Aorta (tissue), 5 donors: ENCODE data around the gene ZNF438. TPM values are rescaled to one million over a fixed set of nuclear protein-coding genes. Genes with fewer than 3 reads are reported as not detected.

Source experiments
- ATAC-seq: fragments of 200-7000 bp; cut with Tn5 transposase; one replicate; pipeline ENCODE4 v1.9.1; 2022; ENCODE audit warnings: moderate library complexity; ENCODE audit not compliant: low FRiP score
- DNase-seq, 2 donors: peaks; one replicate each; pipeline ENCODE4 v3.0.0-alpha.2; 2020
- H3K27ac ChIP-seq, 2 donors: one replicate each; pipeline ENCODE4 v1.5.1; 2013; ENCODE audit warnings: low read length in 2 of 2, mild to moderate bottlenecking in 2 of 2, moderate library complexity in 2 of 2, control low read depth in 1 of 2, inconsistent platforms in 1 of 2, low read depth in 1 of 2
- H3K27me3 ChIP-seq, 2 donors: one replicate each; pipeline ENCODE4 v1.6.1; 2013; ENCODE audit warnings: control low read depth in 1 of 2, low read length in 1 of 2, mild to moderate bottlenecking in 1 of 2, moderate library complexity in 1 of 2; ENCODE audit not compliant: insufficient read depth in 2 of 2, control insufficient read depth in 1 of 2
- H3K36me3 ChIP-seq, 2 donors: one replicate each; pipeline ENCODE4 v1.6.1; 2013; ENCODE audit warnings: control low read depth in 1 of 2, low read length in 1 of 2, mild to moderate bottlenecking in 1 of 2; ENCODE audit not compliant: insufficient read depth in 2 of 2, control insufficient read depth in 1 of 2
- H3K4me1 ChIP-seq, 2 donors: one replicate each; pipeline ENCODE4 v1.6.1; 2013; ENCODE audit warnings: low read length in 2 of 2, control low read depth in 1 of 2, mild to moderate bottlenecking in 1 of 2, moderate library complexity in 1 of 2; ENCODE audit not compliant: insufficient read depth in 2 of 2, control insufficient read depth in 1 of 2
- H3K4me3 ChIP-seq, 2 donors: one replicate each; pipeline ENCODE4 v1.5.1; 2013; ENCODE audit warnings: low read length in 2 of 2, control low read depth in 1 of 2, mild to moderate bottlenecking in 1 of 2
- H3K9me3 ChIP-seq: one replicate; pipeline ENCODE4 v1.6.1; 2013; ENCODE audit warnings: mild to moderate bottlenecking, low read length; ENCODE audit not compliant: control insufficient read depth
- WGBS, 2 donors: extraction: QIAGEN DNeasy Blood & Tissue Kit; methylation state at CpG; one replicate each; pipeline ENCODE4 v1.1.7; 2013; 5-methylcytosine and 5-hydroxymethylcytosine counted together
- intact Hi-C, 2 donors: fragments of 100-400 bp; cut with DNase I; formaldehyde crosslinking; loops; one replicate each; pipeline versions ENCODE4 v1.14.2 to v1.15.0; 2022
- long read RNA-seq, 2 donors: library from polyadenylated mRNA; unstranded; transcript quantifications; one replicate each; pipeline ENCODE4 v2.0.0, GENCODE V29; 2020 to 2021
- polyA plus RNA-seq, 2 donors: library from polyadenylated mRNA; stranded (reverse); fragments of 200-250 nt; gene quantifications; one replicate each; pipeline ENCODE4 v1.2.3, GENCODE V29; 2013
- total RNA-seq, 2 donors: library from RNA; stranded (reverse); fragmentation: NEBNext Ultra II Directional; extraction: Animal tissue kit (Norgen Biotek cat#: 25700); gene quantifications; one replicate each; pipeline ENCODE4 v1.2.1, GENCODE V29; 2021
- donor health status: healthy with polysubstance abuse.
- donor health status: Bipolar disorder and iron deficiency.
- donor health status: DM: no; HTN: no; CAD: no.
- donor health status: DM: no; HTN: no; CAD: no.
- donor health status: DM: yes; HTN: yes; CAD: no.

ZNF438 gene
- total RNA-seq (10 to 100 TPM; 11.6 to 16.5 TPM), polyA plus RNA-seq (10 to 100 TPM; 10.6 to 13.4 TPM)
- long read RNA-seq, donor 1, partial matches to known transcripts = 8 of 24 reads
- long read RNA-seq, donor 1, other reads (novel, unspliced or antisense) = 15 of 24 reads
- long read RNA-seq, donor 2, partial matches to known transcripts = 3 of 16 reads
- long read RNA-seq, donor 2, other reads (novel, unspliced or antisense) = 12 of 16 reads

GRCh38 chr10:31031558-31032257 lies at the start of gene ZNF438:
Gene ZNF438 (minus strand): TSS chr10:31031865. CDS start chr10:30877034, 154,831 bp downstream.
- H3K27me3 ChIP-seq = no peaks in the 10 kb centered on the region
- peaks cover 2 to 4% of the 10 kb centered on the region in 2 donors for H3K4me1 ChIP-seq
- peak; percentile 97 to 99 for DNase-seq
- peak; percentile 98 for ATAC-seq
- no peaks in the 10 kb centered on the region for H3K36me3 ChIP-seq
- intact Hi-C loops = loop anchor here (2.0 to 5.0 kb wide), 5 partner anchors 41 to 286 kb away; partner anchors contain the start of gene ZEB1 (in 2 of the 2)
- 1% methylated on average over 63 to 66 of the region's 66 CpGs for WGBS, 2 donors
- peak within 1 kb of the TSS; percentile 28 to 47 for H3K4me3 ChIP-seq
- peak within 1 kb of the TSS; percentile 95 to 97 for H3K27ac ChIP-seq
- no peaks in the 10 kb centered on the region for H3K9me3 ChIP-seq

GRCh38 chr10:31076610-31076988 lies 44.9 kb upstream of the ZNF438 start:
- intact Hi-C loops = loop anchor here in 1 of 2 donors (5.0 kb wide), 1 partner anchor 41 kb away; no protein-coding TSS in a partner anchor
- no peaks in the 10 kb centered on the region for H3K36me3 ChIP-seq
- no peaks in the 10 kb centered on the region for H3K9me3 ChIP-seq
- DNase-seq (no peak), ATAC-seq (no peak)
- peaks cover 9 to 20% of the 10 kb centered on the region in 2 donors for H3K4me1 ChIP-seq
- H3K4me3 ChIP-seq = no peak overlapping the region
- H3K27me3 ChIP-seq = no peaks in the 10 kb centered on the region
- WGBS, 2 donors = 85 to 94% methylated on average over 6 of the region's 6 CpGs
- peak overlapping the region in 1 of 2 donors; percentile 28 for H3K27ac ChIP-seq

GRCh38 chr10:31075881-31076609 lies 44.4 kb upstream of the ZNF438 start:
- no peak for DNase-seq
- Histone ChIP-seq H3K27me3 (no peaks in the 10 kb centered on the region), H3K27ac (peak overlapping the region; percentile 39 to 63), H3K9me3 (no peaks in the 10 kb centered on the region), H3K4me3 (no peak overlapping the region), H3K36me3 (no peaks in the 10 kb centered on the region), H3K4me1 (peaks cover 11 to 20% of the 10 kb centered on the region in 2 donors)
- no peak for ATAC-seq
- 92 to 94% methylated on average over 3 of the region's 3 CpGs for WGBS, 2 donors
- intact Hi-C loops = loop anchor here in 1 of 2 donors (5.0 kb wide), 1 partner anchor 41 kb away; no protein-coding TSS in a partner anchor

- no peaks in the 10 kb centered on the region for H3K9me3 ChIP-seq
- 11 to 16% methylated on average over 4 of the region's 4 CpGs for WGBS, 2 donors
- no peaks in the 10 kb centered on the region for H3K27me3 ChIP-seq
- H3K4me1 ChIP-seq = peaks cover 14 to 20% of the 10 kb centered on the region in 2 donors
- H3K27ac ChIP-seq = peak overlapping the region; percentile 77 to 99
- no peak for DNase-seq
- no peaks in the 10 kb centered on the region for H3K36me3 ChIP-seq
- no peak for ATAC-seq
- H3K4me3 ChIP-seq = no peak overlapping the region
- intact Hi-C loops = loop anchor here in 1 of 2 donors (5.0 kb wide), 1 partner anchor 42 kb away; no protein-coding TSS in a partner anchor
Measured at GRCh38 chr10:31075434-31075833, 43.8 kb upstream of the ZNF438 start.

GRCh38 chr10:31074722-31075086 lies 43.0 kb upstream of the ZNF438 start:
- Histone ChIP-seq H3K27me3 (no peaks in the 10 kb centered on the region), H3K9me3 (no peaks in the 10 kb centered on the region), H3K4me1 (peaks cover 14 to 23% of the 10 kb centered on the region in 2 donors), H3K27ac (peak overlapping the region; percentile 77 to 99), H3K4me3 (no peak overlapping the region), H3K36me3 (no peaks in the 10 kb centered on the region)
- DNase-seq (no peak), ATAC-seq (no peak)
- intact Hi-C loops = loop anchor here (5.0 kb wide), 2 partner anchors 42 to 43 kb away; partner anchors contain the start of gene ZNF438 (in 2 of the 2)
- WGBS, 2 donors = 80 to 82% methylated on average over 5 of the region's 5 CpGs

GRCh38 chr10:31073996-31074721 lies 42.5 kb upstream of the ZNF438 start:
- 48 to 62% methylated on average over 5 of the region's 5 CpGs for WGBS, 2 donors
- peaks cover 14 to 23% of the 10 kb centered on the region in 2 donors for H3K4me1 ChIP-seq
- no peak for ATAC-seq
- H3K9me3 ChIP-seq = no peaks in the 10 kb centered on the region
- H3K4me3 ChIP-seq = no peak overlapping the region
- H3K27ac ChIP-seq = peak overlapping the region; percentile 77 to 99
- DNase-seq = no peak
- no peaks in the 10 kb centered on the region for H3K36me3 ChIP-seq
- H3K27me3 ChIP-seq = no peaks in the 10 kb centered on the region
- intact Hi-C loops = loop anchor here (5.0 kb wide), 1 partner anchor 42 kb away; the partner anchor contains the start of gene ZNF438 (in 2 of the 2)

GRCh38 chr10:31073211-31073610 lies 41.5 kb upstream of the ZNF438 start:
- DNase-seq = no peak
- Histone ChIP-seq H3K9me3 (no peaks in the 10 kb centered on the region), H3K4me3 (no peak overlapping the region), H3K4me1 (peaks cover 14 to 23% of the 10 kb centered on the region in 2 donors), H3K27ac (peak overlapping the region; percentile 42 to 99), H3K27me3 (no peaks in the 10 kb centered on the region), H3K36me3 (no peaks in the 10 kb centered on the region)
- ATAC-seq = no peak
- WGBS, 2 donors = 92 to 94% methylated on average over 5 of the region's 5 CpGs
- intact Hi-C loops = loop anchor here (5.0 kb wide), 1 partner anchor 41 kb away; the partner anchor contains the start of gene ZNF438 (in 2 of the 2)

- Histone ChIP-seq H3K9me3 (no peaks in the 10 kb centered on the region), H3K36me3 (no peaks in the 10 kb centered on the region), H3K27me3 (no peaks in the 10 kb centered on the region), H3K4me1 (peaks cover 14 to 23% of the 10 kb centered on the region in 2 donors), H3K4me3 (no peak overlapping the region), H3K27ac (peak overlapping the region; percentile 97 to 100)
- intact Hi-C loops = loop anchor here (5.0 kb wide), 1 partner anchor 40 kb away; the partner anchor contains the start of gene ZNF438 (in 2 of the 2)
- DNase-seq = no peak
- 3 to 7% methylated on average over 2 of the region's 2 CpGs for WGBS, 2 donors
- ATAC-seq = peak; percentile 64
Measured at GRCh38 chr10:31072451-31072850, 40.8 kb upstream of the ZNF438 start.
